Ascending aorta (tissue), 2 donors: Measurements from ENCODE around the gene MYO1E. TPM values are rescaled to one million over a fixed set of nuclear protein-coding genes. Genes with fewer than 3 reads are reported as not detected.
"Not testable (repeated sequence)": the region's sequence is repeated elsewhere in the genome, so short reads cannot be mapped to it uniquely, and the experiment has no call there.

ENCODE experiments used
- DNase-seq, 2 donors: peaks; one replicate each; pipeline ENCODE4 v3.0.0-alpha.2; 2019; ENCODE audit warnings: low spot score in 2 of 2
- H3K27ac ChIP-seq, 2 donors: fragments of 200-600 bp; sonication (generic); one replicate each; pipeline ENCODE4 v1.5.1; 2016 to 2017; ENCODE audit warnings: mild to moderate bottlenecking in 1 of 2
- H3K27me3 ChIP-seq: fragments of 200-600 bp; sonication (generic); one replicate; pipeline ENCODE4 v1.5.1; 2017
- H3K36me3 ChIP-seq, 2 donors: fragments of 200-600 bp; sonication (generic); one replicate each; pipeline ENCODE4 v1.5.1; 2016
- H3K4me1 ChIP-seq, 2 donors: fragments of 200-600 bp; sonication (generic); one replicate each; pipeline ENCODE4 v1.5.1; 2016 to 2017; ENCODE audit warnings: mild to moderate bottlenecking in 1 of 2
- H3K4me3 ChIP-seq, 2 donors: fragments of 200-600 bp; sonication (generic); one replicate each; pipeline ENCODE4 v1.5.1; 2016 to 2017; ENCODE audit warnings: mild to moderate bottlenecking in 1 of 2
- H3K9me3 ChIP-seq, 2 donors: fragments of 200-600 bp; sonication (generic); one replicate each; pipeline ENCODE4 v1.5.1; 2016
- intact Hi-C: fragments of 100-400 bp; cut with DNase I; formaldehyde crosslinking; loops from one replicate; pipeline ENCODE4 v1.15.1; 2023
- total RNA-seq: library from RNA; depleted of rRNA; stranded (reverse); fragments of >200 nt; gene quantifications from one replicate; pipeline ENCODE4 v1.1.0, GENCODE V29; 2016
- TF ChIP-seq, protein P1 (sequence below), 3 experiments: fragments of 200-600 bp in 2 of 3; fragments of 450-650 bp in 1 of 3; sonication (generic) in 2 of 3; IDR thresholded peaks; one replicate each; pipeline ENCODE4 v1.5.1; 2016 to 2019; ENCODE audit warnings: antibody characterized with exemption in 3 of 3, mild to moderate bottlenecking in 1 of 3, moderate library complexity in 1 of 3

Gene MYO1E
- total RNA-seq, 1 donor from 2014 or later = 48.0 TPM

DNA sequence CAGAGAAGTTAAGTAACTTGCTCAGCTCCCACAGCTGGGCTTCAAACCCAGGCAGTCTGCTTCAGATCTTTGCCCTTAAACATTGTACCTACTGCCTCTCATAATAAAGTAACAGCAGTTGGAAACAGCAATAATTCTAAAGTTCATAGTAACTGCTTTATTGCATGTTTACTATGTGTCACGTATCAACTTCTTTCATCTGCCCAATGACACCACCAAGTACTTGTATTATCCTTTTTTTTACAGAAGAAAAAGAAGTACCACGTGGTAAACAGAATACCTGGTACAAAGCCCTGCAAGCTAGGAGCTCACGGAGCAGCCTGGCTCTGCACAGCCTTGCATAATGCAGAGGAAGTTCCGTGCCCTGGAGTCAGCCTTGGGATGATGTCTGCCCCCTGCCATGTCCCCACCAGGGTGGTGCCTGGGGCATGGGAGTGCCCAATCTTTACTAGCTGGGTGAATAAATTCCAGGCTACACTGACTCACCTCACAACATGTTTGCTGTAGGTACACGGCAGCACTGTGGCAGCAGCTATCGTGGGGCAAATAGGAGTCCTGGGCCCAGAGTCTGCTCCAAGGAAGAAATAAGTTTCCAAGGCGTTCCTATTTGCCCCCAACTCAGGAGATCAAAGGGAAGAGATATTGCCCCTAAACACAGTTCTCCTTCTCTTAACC, 88.8 kb downstream of the MYO1E start:
- Histone ChIP-seq H3K9me3 (no peaks in the 10 kb centered on the region), H3K27ac (no peak overlapping the region), H3K4me3 (no peak overlapping the region), H3K36me3 (no peaks in the 10 kb centered on the region), H3K4me1 (peaks cover 0 to 10% of the 10 kb centered on the region in 2 donors), H3K27me3 (no peaks in the 10 kb centered on the region)
- no peak for DNase-seq
- intact Hi-C loops = no loop called here
- TF ChIP-seq, protein P1, sequence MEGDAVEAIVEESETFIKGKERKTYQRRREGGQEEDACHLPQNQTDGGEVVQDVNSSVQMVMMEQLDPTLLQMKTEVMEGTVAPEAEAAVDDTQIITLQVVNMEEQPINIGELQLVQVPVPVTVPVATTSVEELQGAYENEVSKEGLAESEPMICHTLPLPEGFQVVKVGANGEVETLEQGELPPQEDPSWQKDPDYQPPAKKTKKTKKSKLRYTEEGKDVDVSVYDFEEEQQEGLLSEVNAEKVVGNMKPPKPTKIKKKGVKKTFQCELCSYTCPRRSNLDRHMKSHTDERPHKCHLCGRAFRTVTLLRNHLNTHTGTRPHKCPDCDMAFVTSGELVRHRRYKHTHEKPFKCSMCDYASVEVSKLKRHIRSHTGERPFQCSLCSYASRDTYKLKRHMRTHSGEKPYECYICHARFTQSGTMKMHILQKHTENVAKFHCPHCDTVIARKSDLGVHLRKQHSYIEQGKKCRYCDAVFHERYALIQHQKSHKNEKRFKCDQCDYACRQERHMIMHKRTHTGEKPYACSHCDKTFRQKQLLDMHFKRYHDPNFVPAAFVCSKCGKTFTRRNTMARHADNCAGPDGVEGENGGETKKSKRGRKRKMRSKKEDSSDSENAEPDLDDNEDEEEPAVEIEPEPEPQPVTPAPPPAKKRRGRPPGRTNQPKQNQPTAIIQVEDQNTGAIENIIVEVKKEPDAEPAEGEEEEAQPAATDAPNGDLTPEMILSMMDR (IDR thresholded peaks at IDR 0.05) = no peak

DNA sequence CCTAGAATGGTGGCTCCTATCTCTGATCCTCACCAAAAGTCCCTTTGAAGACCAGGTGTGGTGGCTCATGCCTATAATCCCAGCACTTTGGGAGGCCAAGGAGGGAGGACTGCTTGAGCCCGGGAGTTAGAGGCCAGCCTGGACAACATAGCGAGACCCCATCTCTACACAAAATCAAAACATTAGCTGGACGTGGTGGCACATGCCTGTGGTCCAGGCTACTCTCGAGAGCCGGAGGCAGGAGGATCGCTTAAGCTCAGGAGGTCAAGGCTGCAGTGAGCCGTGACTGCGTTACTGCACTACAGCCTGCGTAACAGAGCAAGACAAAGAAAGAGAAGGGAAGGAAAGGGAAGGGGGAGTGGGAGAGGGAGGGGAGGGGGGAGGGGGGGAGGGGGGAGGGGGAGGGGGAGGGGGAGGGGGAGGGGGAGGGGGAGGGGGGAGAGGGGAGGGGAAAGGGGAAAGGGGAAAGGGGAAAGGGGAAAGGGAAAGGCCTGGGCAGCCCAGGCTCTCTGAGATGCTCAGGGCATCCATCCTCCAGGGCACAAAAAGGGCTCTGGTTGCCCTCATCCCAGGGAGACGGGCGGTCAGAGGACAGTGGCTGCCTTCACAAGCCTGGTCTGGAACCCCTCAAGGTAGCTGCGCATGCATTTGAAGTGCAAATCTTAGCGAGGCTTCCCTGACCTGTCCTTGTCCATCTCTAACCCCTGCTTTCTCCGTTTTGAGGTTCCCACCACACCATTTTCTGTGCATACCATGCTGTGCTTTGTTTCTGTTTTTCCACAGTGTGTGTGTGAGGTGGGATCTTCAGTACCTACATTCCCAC, 89.9 kb downstream of the MYO1E start:
- H3K27me3 ChIP-seq = no peaks in the 10 kb centered on the region
- H3K27ac ChIP-seq = no peak overlapping the region
- intact Hi-C loops = no loop called here
- DNase-seq = no peak
- TF ChIP-seq, protein P1 (IDR thresholded peaks at IDR 0.05) = no peak
- no peaks in the 10 kb centered on the region for H3K36me3 ChIP-seq
- no peak overlapping the region for H3K4me3 ChIP-seq
- no peaks in the 10 kb centered on the region for H3K9me3 ChIP-seq
- H3K4me1 ChIP-seq = peaks cover 0 to 9% of the 10 kb centered on the region in 2 donors

DNA sequence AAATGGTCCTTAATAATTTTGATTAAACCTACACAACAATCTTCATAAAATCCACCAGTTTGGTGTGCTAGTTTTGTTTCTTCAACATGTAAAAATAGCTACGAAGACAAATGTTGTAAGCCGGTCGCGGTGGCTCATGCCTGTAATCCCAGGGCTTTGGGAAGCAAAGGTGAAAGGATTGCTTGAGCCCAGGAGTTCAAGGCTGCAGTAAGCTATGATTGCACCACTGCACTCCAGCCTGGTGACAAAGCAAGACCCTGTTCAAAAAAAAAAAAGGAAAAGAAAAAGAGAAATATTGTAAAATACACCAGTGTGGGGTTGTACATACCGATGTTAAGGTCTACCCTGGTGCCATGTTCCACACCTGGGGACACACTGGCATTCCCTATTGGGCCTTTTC, 91.0 kb downstream of the MYO1E start:
- TF ChIP-seq, protein P1 (IDR thresholded peaks at IDR 0.05) = no peak
- no peaks in the 10 kb centered on the region for H3K27me3 ChIP-seq
- H3K36me3 ChIP-seq = no peaks in the 10 kb centered on the region
- intact Hi-C loops = no loop called here
- no peak overlapping the region for H3K4me3 ChIP-seq
- no peaks in the 10 kb centered on the region for H3K9me3 ChIP-seq
- no peak overlapping the region for H3K27ac ChIP-seq
- DNase-seq = no peak
- H3K4me1 ChIP-seq = peaks cover 0 to 9% of the 10 kb centered on the region in 2 donors

DNA sequence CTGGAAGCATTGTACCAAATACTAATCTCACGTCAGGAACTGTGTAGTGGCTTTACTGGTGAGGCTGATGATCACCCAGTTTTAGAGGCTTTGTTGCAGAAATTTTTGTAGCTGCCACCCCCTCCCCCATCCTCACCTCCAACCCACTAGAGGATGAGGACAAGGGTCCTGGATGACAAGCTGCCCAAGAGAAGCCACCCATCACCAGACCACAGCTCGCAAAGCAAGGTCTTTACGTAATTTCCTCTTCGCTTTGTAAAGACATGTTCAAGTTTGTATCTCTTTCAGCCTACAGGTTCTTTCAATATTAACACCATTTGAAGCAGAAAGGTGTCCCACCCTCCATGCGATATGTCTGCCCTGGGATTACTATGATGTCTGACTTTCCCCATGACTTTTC, 91.8 kb downstream of the MYO1E start:
- DNase-seq = no peak
- H3K4me1 ChIP-seq = peaks cover 0 to 2% of the 10 kb centered on the region in 2 donors
- TF ChIP-seq, protein P1 (IDR thresholded peaks at IDR 0.05) = no peak
- H3K9me3 ChIP-seq = no peaks in the 10 kb centered on the region
- no peaks in the 10 kb centered on the region for H3K27me3 ChIP-seq
- no peaks in the 10 kb centered on the region for H3K36me3 ChIP-seq
- intact Hi-C loops = no loop called here
- H3K27ac ChIP-seq = no peak overlapping the region
- H3K4me3 ChIP-seq = no peak overlapping the region

DNA sequence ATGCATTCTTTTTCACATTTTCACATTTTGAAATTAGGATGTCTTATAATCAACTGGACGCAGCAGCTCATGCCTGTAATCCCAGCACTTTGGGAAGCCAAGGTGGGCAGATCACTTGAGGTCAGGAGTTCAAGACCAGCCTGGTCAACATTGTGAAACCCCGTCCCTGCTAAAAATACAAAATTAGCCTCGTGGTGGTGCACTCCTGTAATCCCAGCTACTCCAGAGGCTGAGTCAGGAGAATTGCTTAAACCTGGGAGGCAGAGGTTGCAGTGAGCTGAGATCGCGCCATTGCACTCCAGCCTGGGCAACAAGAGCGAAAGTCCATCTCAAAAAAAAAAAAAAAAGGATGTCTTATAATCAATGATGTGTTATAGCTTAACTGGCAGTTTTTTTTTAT, 92.4 kb downstream of the MYO1E start:
- H3K36me3 ChIP-seq, H3K9me3 ChIP-seq, H3K27me3 ChIP-seq, intact Hi-C loops, H3K4me1 ChIP-seq, H3K27ac ChIP-seq, DNase-seq, H3K4me3 ChIP-seq: not testable (repeated sequence)

DNA sequence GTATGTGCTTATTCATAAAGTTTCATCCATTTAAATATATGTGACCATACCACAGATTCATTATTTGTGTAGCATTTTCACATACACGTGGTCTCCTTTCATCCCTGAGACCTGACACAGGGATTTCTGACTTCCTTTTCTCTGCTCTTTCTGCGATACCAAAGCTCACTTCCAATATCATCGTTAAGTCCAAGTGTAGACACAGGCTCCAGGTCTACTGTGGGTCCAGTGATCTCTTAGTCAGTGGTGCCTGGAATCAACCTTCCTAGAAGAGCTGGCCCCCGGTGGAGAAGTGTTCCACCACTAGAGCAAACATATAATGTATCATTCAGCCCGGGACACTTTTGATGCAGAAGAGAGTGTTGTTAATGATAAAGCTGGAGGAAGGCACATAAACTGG, 93.6 kb downstream of the MYO1E start:
- intact Hi-C loops = no loop called here
- no peak for DNase-seq
- TF ChIP-seq, protein P1 (IDR thresholded peaks at IDR 0.05) = no peak
- H3K27ac ChIP-seq = no peak overlapping the region
- H3K27me3 ChIP-seq = no peaks in the 10 kb centered on the region
- no peaks in the 10 kb centered on the region for H3K36me3 ChIP-seq
- no peak overlapping the region for H3K4me3 ChIP-seq
- no peaks in the 10 kb centered on the region for H3K9me3 ChIP-seq
- peaks cover 0 to 3% of the 10 kb centered on the region in 2 donors for H3K4me1 ChIP-seq
